ENCODE results near the gene CNGA1.

GRCh38 chr4:47936336-47936735 lies 80.1 kb downstream of the CNGA1 start:
- TF ChIP-seq POLR2AphosphoS5 (IDR thresholded peaks at IDR 0.05): no peak
- TF ChIP-seq CTCF (IDR thresholded peaks at IDR 0.05): no peak
- TF ChIP-seq POLR2A (IDR thresholded peaks at IDR 0.05): no peak
- TF ChIP-seq EP300 (IDR thresholded peaks at IDR 0.05): no peak

Data from sigmoid colon (tissue), 4 donors.